ENCODE results near the gene SAMD14. TPM values are rescaled to one million over a fixed set of nuclear protein-coding genes. Genes with fewer than 3 reads are reported as not detected.
"Not testable (repeated sequence)": the region's sequence is repeated elsewhere in the genome, so short reads cannot be mapped to it uniquely, and the experiment has no call there.

Gene SAMD14
- total RNA-seq, 1 experiment from 2014 or later = 0.07 TPM

DNA sequence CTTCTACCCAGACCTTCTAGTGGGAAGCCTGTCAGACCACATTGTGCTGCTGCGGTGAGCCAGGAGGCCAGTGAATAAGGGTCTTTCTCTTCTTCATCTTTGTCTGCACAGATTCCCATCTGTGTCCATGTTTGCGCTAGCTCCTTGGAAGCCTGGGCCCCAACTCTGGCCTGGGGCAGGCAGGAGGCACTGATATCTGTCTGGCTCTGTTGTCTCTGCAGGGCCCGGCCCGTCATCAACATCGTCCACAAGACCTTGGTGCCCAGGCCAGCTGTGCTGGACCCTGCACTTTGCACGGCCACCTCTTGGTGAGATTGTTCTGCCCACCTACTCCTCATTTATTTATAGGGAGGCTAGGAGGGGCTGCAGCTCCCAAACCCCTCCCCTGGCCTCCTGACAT is 55.7 kb downstream of the SAMD14 start:
- no peak for DNase-seq (ENCODE audit: low read depth)
- in situ Hi-C loops (cut with HindIII; ENCODE audit: low pct_unique_long_range_greater_than_20kb, low sequenced_read_pairs) = no loop called here

- in situ Hi-C loops (cut with HindIII; ENCODE audit: low pct_unique_long_range_greater_than_20kb, low sequenced_read_pairs) = no loop called here
Observed at GRCh38 chr17:50072925-50073324, 57.0 kb downstream of the SAMD14 start.

DNA sequence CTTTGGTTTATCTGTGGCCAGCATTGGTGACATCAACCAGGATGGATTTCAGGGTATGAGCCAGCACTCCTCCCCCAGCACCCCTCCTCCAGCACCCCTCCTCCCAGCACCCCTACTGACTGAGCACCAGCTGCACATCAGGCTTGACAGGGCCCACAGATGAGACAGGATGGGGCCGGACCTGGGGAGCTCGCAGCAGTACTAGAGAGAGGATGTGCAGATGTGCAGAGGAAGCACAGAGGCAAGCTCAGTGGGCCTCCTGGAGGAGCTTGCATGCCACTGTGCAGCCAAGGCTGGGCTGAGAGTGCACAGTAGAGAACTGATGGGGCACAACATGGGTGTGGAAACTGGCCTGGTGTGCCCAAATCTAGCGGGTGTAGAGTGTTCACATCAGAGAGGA is 57.8 kb downstream of the SAMD14 start:
- DNase-seq (ENCODE audit: low read depth) = no peak
- in situ Hi-C loops (cut with HindIII; ENCODE audit: low pct_unique_long_range_greater_than_20kb, low sequenced_read_pairs) = no loop called here

More at GRCh38 chr17:50072925-50073324, 57.0 kb downstream of the SAMD14 start:
- no peak for DNase-seq (ENCODE audit: low read depth)

DNA sequence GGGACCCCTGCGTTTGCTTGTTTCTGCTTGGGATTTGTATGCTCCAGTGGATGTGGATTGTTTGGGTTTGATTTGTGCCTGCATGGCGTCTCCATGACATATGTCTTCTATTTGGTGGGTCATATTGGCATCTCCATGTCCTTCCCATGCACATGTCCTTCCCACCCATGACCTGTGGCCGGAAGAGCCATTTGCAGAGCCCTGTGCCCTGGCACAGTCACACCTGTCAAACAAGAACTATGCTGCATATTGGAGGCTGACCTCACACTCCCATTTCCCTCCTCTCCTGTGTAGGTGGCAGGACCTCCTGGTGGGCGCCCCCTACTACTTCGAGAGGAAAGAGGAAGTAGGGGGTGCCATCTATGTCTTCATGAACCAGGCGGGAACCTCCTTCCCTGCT is 58.3 kb downstream of the SAMD14 start:
- no peak for DNase-seq (ENCODE audit: low read depth)
- in situ Hi-C loops (cut with HindIII; ENCODE audit: low pct_unique_long_range_greater_than_20kb, low sequenced_read_pairs) = no loop called here

- DNase-seq (ENCODE audit: low read depth) = no peak
- in situ Hi-C loops (cut with HindIII; ENCODE audit: low pct_unique_long_range_greater_than_20kb, low sequenced_read_pairs) = no loop called here
Observed at GRCh38 chr17:50070908-50071680, 58.9 kb downstream of the SAMD14 start.

DNA sequence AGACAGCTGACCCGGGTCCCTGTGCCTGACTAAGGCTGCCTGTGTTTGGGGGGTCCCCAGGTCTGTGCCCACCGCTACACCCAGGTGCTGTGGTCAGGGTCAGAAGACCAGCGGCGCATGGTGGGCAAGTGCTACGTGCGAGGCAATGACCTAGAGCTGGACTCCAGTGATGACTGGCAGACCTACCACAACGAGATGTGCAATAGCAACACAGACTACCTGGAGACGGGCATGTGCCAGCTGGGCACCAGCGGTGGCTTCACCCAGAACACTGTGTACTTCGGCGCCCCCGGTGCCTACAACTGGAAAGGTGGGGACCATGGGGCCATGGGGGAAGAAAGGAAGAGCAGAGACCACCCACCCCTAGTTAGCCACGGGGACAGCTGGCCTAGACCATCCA is 62.0 kb downstream of the SAMD14 start:
- DNase-seq (ENCODE audit: low read depth) = no peak
- in situ Hi-C loops (cut with HindIII; ENCODE audit: low pct_unique_long_range_greater_than_20kb, low sequenced_read_pairs) = no loop called here

DNA sequence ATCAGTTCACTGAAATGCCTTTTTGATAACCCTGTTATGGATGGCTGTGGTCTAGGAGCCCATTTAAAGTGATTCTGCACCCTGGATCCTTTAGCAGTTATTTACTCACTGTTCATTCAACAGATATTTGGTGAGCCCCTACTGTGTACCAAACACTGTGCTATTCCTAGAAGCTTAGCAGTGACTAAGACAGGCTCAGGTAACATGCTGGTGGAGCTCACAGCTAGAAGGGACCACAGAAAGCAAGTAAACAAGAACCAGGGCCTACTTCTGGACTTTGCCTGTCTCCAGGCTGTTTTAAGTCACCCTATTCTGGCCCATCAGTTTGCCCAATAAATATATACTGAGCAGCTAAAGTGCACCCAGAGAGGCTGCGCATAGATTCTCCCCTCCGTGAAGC is 63.0 kb downstream of the SAMD14 start:
- in situ Hi-C loops (cut with HindIII; ENCODE audit: low pct_unique_long_range_greater_than_20kb, low sequenced_read_pairs) = no loop called here
- no peak for DNase-seq (ENCODE audit: low read depth)

- in situ Hi-C loops (cut with HindIII; ENCODE audit: low pct_unique_long_range_greater_than_20kb, low sequenced_read_pairs) = no loop called here
- no peak for DNase-seq (ENCODE audit: low read depth)
Observed at GRCh38 chr17:50065056-50065455, 64.9 kb downstream of the SAMD14 start.

- DNase-seq (ENCODE audit: low read depth) = peak; percentile 90
- in situ Hi-C loops (cut with HindIII; ENCODE audit: low pct_unique_long_range_greater_than_20kb, low sequenced_read_pairs) = no loop called here
Observed at GRCh38 chr17:50064253-50065001, 65.5 kb downstream of the SAMD14 start.

- in situ Hi-C loops (cut with HindIII; ENCODE audit: low pct_unique_long_range_greater_than_20kb, low sequenced_read_pairs) = no loop called here
- no peak for DNase-seq (ENCODE audit: low read depth)
Observed at GRCh38 chr17:50063561-50064252, 66.3 kb downstream of the SAMD14 start.

GRCh38 chr17:50062293-50063243 is 67.4 kb downstream of the SAMD14 start:
- in situ Hi-C loops (cut with HindIII; ENCODE audit: low pct_unique_long_range_greater_than_20kb, low sequenced_read_pairs) = no loop called here
- peak; percentile 99 for DNase-seq (ENCODE audit: low read depth)

- DNase-seq (ENCODE audit: low read depth); in situ Hi-C loops (cut with HindIII; ENCODE audit: low pct_unique_long_range_greater_than_20kb, low sequenced_read_pairs): not testable (repeated sequence)
Observed at GRCh38 chr17:50061713-50062045, 68.3 kb downstream of the SAMD14 start.

DNA sequence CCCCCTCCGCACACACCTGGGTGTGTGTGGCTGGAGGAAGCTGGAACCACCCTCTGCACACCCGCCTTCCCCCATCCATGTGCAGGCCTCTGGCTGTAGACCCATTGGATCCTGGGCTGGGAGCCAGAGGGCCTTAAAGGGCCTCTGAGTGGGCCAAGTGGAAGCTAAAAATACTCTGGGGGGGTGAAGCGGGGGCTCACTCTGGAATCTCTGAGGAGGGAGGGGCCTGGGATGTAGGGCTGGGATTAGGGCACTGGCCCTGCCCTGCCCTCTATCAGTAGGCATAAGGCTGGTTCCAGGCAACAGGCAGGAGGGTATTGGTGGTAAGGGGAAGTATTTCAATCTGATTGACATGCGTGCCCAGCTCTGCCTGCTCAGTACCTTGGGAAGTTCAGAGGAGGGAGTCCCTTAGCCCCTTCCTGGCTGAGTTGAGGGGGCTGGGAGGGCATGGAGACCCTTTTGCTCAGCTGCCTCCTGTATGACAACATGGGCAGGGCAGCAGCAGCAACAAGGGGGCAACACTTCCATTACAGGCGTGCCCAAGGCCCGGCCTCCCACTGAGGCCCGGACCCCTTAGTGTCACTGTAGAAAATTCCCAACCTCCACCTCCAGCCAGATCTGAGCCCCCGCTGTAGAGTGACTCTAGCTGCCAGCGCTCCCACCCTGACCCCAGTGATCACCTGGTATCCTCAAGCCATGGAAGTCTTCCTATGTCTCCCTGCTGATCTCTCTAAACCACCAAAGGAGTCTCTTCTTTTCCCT is 68.8 kb downstream of the SAMD14 start:
- DNase-seq (ENCODE audit: low read depth) = no peak
- in situ Hi-C loops (cut with HindIII; ENCODE audit: low pct_unique_long_range_greater_than_20kb, low sequenced_read_pairs) = no loop called here

Other genes starting within 250 kb of the SAMD14 start
- 0.52 TPM in 1 of 2 replicates, not detected in the other for gene DLX4, start 161.0 kb downstream of the SAMD14 start, total RNA-seq (2014; rRNA removed; shearing (Covaris generic); ENCODE audit: low replicate concordance)
- not detected in 2 replicates for gene DLX3, start 134.9 kb downstream of the SAMD14 start, total RNA-seq (2014; rRNA removed; shearing (Covaris generic); ENCODE audit: low replicate concordance)
- 419 and 501 TPM in 2 replicates for gene ITGA3, start 74.0 kb downstream of the SAMD14 start, total RNA-seq (2014; rRNA removed; shearing (Covaris generic); ENCODE audit: low replicate concordance)
- gene PDK2, start 34.8 kb downstream of the SAMD14 start, total RNA-seq (2014; rRNA removed; shearing (Covaris generic); ENCODE audit: low replicate concordance) = 17.8 and 58.4 TPM in 2 replicates
- gene PPP1R9B, start 20.5 kb upstream of the SAMD14 start, total RNA-seq (2014; rRNA removed; shearing (Covaris generic); ENCODE audit: low replicate concordance) = 31.5 and 34.7 TPM in 2 replicates
- gene SGCA, start 35.8 kb upstream of the SAMD14 start, total RNA-seq (2014; rRNA removed; shearing (Covaris generic); ENCODE audit: low replicate concordance) = not detected in 2 replicates
- gene COL1A1, start 71.5 kb upstream of the SAMD14 start, total RNA-seq (2014; rRNA removed; shearing (Covaris generic); ENCODE audit: low replicate concordance) = 4.6 and 25.0 TPM in 2 replicates
- 0.44 and 1.9 TPM in 2 replicates for gene TMEM92, start 144.3 kb upstream of the SAMD14 start, total RNA-seq (2014; rRNA removed; shearing (Covaris generic); ENCODE audit: low replicate concordance)
- gene XYLT2, start 216.0 kb upstream of the SAMD14 start, total RNA-seq (2014; rRNA removed; shearing (Covaris generic); ENCODE audit: low replicate concordance) = 39.4 and 53.5 TPM in 2 replicates
- 62.3 and 126 TPM in 2 replicates for gene MRPL27, start 243.0 kb upstream of the SAMD14 start, total RNA-seq (2014; rRNA removed; shearing (Covaris generic); ENCODE audit: low replicate concordance)
- 16.9 and 19.0 TPM in 2 replicates for gene EME1, start 243.1 kb upstream of the SAMD14 start, total RNA-seq (2014; rRNA removed; shearing (Covaris generic); ENCODE audit: low replicate concordance)

All from Caki2 (cell line).